H1 (cell line): ENCODE data around the gene ABL2. TPM values are rescaled to one million over a fixed set of nuclear protein-coding genes. Genes with fewer than 3 reads are reported as not detected.

Source experiments
- EGR1 ChIP-seq: IDR thresholded peaks from 2 replicates; pipeline ENCODE4 v1.6.1; 2011; ENCODE audit warnings: low read depth, low read length, borderline replicate concordance
- POLR2A ChIP-seq, 2 experiments: IDR thresholded peaks; 1 replicate in 1 of 2; 2 replicates in 1 of 2; pipeline ENCODE4 v1.6.1; 2011; ENCODE audit warnings: low read depth in 2 of 2, low read length in 2 of 2, mild to moderate bottlenecking in 2 of 2; ENCODE audit errors: control extremely low read depth in 1 of 2
- RNF2 ChIP-seq: fragments of 200-900, 300-1000 bp; sonication (generic); IDR thresholded peaks from 2 replicates; pipeline ENCODE4 v1.7.1; 2016; ENCODE audit warnings: borderline replicate concordance, low read depth, mild to moderate bottlenecking, antibody characterized with exemption, low read length; ENCODE audit not compliant: poor library complexity, severe bottlenecking; ENCODE audit errors: missing control alignments
- SP4 ChIP-seq: IDR thresholded peaks from 2 replicates; pipeline ENCODE4 v1.6.1; 2012; ENCODE audit warnings: low read length, inconsistent platforms
- polyA plus RNA-seq, 7 experiments: library from polyadenylated mRNA; depleted of rRNA in 3 of 7; stranded (reverse) in 5 of 7; unstranded in 2 of 7; fragments of >200 nt in 5 of 7; fragments of 200-250 nt in 2 of 7; gene quantifications; 1 replicate in 5 of 7; 2 replicates in 1 of 7; 4 replicates in 1 of 7; pipeline versions ENCODE4 v1.2.1 to v1.2.3, GENCODE V29; 2011 to 2013; ENCODE audit warnings: missing spikeins in 2 of 7, mixed read lengths in 2 of 7
- total RNA-seq: library from RNA; stranded (reverse); fragmentation: NEBNext Ultra II Directional; extraction: Animal tissue kit (Norgen Biotek cat#: 25700); gene quantifications from 2 replicates; pipeline ENCODE4 v1.2.1, GENCODE V29; 2021
- TF ChIP-seq, protein P1 (sequence below): fragments of 300-600 bp; sonication (generic); IDR thresholded peaks from 2 replicates; pipeline ENCODE4 v1.7.1; 2012; ENCODE audit warnings: low read length, moderate library complexity, mild to moderate bottlenecking, inconsistent platforms; ENCODE audit not compliant: insufficient replicate concordance

ABL2 gene
- total and polyA plus RNA-seq, 2 of the 8 experiments (the other 6 are each of a cell fraction or from before 2014, with no cell fraction given), result 4.5 to 19.1 TPM

DNA sequence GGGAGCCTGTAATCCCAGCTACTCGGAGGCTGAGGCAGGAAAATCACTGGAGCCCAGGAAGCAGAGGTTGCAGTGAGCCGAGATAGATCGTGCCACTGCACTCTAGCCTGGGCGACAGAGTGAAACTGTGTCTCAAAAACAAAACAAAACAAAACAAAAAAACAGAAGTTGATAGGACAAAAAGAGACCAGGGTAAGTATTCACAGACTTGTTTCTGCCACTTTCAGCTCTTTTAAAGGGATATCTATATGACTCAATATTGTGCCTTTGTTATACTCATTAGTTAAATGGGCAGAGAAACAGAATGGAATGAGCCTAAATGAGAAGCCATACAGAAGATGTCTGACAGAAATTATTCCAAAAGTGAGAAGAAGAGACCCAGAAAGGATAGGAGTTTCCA, 23.1 kb upstream of the ABL2 start (continued):
- TF ChIP-seq, protein P1, sequence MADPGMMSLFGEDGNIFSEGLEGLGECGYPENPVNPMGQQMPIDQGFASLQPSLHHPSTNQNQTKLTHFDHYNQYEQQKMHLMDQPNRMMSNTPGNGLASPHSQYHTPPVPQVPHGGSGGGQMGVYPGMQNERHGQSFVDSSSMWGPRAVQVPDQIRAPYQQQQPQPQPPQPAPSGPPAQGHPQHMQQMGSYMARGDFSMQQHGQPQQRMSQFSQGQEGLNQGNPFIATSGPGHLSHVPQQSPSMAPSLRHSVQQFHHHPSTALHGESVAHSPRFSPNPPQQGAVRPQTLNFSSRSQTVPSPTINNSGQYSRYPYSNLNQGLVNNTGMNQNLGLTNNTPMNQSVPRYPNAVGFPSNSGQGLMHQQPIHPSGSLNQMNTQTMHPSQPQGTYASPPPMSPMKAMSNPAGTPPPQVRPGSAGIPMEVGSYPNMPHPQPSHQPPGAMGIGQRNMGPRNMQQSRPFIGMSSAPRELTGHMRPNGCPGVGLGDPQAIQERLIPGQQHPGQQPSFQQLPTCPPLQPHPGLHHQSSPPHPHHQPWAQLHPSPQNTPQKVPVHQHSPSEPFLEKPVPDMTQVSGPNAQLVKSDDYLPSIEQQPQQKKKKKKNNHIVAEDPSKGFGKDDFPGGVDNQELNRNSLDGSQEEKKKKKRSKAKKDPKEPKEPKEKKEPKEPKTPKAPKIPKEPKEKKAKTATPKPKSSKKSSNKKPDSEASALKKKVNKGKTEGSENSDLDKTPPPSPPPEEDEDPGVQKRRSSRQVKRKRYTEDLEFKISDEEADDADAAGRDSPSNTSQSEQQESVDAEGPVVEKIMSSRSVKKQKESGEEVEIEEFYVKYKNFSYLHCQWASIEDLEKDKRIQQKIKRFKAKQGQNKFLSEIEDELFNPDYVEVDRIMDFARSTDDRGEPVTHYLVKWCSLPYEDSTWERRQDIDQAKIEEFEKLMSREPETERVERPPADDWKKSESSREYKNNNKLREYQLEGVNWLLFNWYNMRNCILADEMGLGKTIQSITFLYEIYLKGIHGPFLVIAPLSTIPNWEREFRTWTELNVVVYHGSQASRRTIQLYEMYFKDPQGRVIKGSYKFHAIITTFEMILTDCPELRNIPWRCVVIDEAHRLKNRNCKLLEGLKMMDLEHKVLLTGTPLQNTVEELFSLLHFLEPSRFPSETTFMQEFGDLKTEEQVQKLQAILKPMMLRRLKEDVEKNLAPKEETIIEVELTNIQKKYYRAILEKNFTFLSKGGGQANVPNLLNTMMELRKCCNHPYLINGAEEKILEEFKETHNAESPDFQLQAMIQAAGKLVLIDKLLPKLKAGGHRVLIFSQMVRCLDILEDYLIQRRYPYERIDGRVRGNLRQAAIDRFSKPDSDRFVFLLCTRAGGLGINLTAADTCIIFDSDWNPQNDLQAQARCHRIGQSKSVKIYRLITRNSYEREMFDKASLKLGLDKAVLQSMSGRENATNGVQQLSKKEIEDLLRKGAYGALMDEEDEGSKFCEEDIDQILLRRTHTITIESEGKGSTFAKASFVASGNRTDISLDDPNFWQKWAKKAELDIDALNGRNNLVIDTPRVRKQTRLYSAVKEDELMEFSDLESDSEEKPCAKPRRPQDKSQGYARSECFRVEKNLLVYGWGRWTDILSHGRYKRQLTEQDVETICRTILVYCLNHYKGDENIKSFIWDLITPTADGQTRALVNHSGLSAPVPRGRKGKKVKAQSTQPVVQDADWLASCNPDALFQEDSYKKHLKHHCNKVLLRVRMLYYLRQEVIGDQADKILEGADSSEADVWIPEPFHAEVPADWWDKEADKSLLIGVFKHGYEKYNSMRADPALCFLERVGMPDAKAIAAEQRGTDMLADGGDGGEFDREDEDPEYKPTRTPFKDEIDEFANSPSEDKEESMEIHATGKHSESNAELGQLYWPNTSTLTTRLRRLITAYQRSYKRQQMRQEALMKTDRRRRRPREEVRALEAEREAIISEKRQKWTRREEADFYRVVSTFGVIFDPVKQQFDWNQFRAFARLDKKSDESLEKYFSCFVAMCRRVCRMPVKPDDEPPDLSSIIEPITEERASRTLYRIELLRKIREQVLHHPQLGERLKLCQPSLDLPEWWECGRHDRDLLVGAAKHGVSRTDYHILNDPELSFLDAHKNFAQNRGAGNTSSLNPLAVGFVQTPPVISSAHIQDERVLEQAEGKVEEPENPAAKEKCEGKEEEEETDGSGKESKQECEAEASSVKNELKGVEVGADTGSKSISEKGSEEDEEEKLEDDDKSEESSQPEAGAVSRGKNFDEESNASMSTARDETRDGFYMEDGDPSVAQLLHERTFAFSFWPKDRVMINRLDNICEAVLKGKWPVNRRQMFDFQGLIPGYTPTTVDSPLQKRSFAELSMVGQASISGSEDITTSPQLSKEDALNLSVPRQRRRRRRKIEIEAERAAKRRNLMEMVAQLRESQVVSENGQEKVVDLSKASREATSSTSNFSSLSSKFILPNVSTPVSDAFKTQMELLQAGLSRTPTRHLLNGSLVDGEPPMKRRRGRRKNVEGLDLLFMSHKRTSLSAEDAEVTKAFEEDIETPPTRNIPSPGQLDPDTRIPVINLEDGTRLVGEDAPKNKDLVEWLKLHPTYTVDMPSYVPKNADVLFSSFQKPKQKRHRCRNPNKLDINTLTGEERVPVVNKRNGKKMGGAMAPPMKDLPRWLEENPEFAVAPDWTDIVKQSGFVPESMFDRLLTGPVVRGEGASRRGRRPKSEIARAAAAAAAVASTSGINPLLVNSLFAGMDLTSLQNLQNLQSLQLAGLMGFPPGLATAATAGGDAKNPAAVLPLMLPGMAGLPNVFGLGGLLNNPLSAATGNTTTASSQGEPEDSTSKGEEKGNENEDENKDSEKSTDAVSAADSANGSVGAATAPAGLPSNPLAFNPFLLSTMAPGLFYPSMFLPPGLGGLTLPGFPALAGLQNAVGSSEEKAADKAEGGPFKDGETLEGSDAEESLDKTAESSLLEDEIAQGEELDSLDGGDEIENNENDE, result no peak
- TF ChIP-seq POLR2A (IDR thresholded peaks at IDR 0.05; ENCODE audit: control extremely low read depth in 1 of 2, low read depth in 2 of 2, low read length in 2 of 2), result no peak
- TF ChIP-seq RNF2, result no peak
- no peak for TF ChIP-seq EGR1
- TF ChIP-seq SP4, result no peak
- TF ChIP-seq, all 59 proteins: peak for 0
